T47D (cell line): ENCODE results near the gene EEF1E1.

Source experiments
- DNase-seq, 2 experiments: peaks; one replicate each; pipeline versions ENCODE4 v3.0.0 to v3.0.0-alpha.2; 2011 to 2012; ENCODE audit warnings: low read depth in 1 of 2, low spot score in 1 of 2
- JUND ChIP-seq: IDR thresholded peaks from 2 replicates; pipeline ENCODE4 v1.6.1; 2012; ENCODE audit warnings: low read depth
- in situ Hi-C: cut with HindIII; loops from 2 replicates; pipeline ENCODE4 v1.10.0; 2016; ENCODE audit warnings: low sequenced_read_pairs, low pct_unique_long_range_greater_than_20kb

The EEF1E1 gene

GRCh38 chr6:8082954-8083858 is 19.1 kb downstream of the EEF1E1 start:
- peak in 1 of 2 experiments; percentile 73 for DNase-seq
- TF ChIP-seq JUND: peak; percentile 10; the same call in 1 of the 2 replicates
- in situ Hi-C loops: no loop called here

GRCh38 chr6:8082572-8082953 is 19.8 kb downstream of the EEF1E1 start:
- in situ Hi-C loops: no loop called here
- TF ChIP-seq JUND: no peak
- DNase-seq: no peak

GRCh38 chr6:8080362-8081151 is 21.8 kb downstream of the EEF1E1 start:
- TF ChIP-seq JUND: no peak
- in situ Hi-C loops: no loop called here
- DNase-seq: no peak

- in situ Hi-C loops: no loop called here
- no peak for DNase-seq
- TF ChIP-seq JUND: no peak
Observed at GRCh38 chr6:8079126-8079525, 23.2 kb downstream of the EEF1E1 start.

- in situ Hi-C loops: no loop called here
- no peak for DNase-seq
- no peak for TF ChIP-seq JUND
Observed at GRCh38 chr6:8077991-8078390, 24.4 kb downstream of the EEF1E1 start.

- in situ Hi-C loops: no loop called here
- no peak for TF ChIP-seq JUND
- DNase-seq: no peak
Observed at GRCh38 chr6:8075704-8076103, 26.6 kb downstream of the EEF1E1 start.

GRCh38 chr6:8075185-8075584 is 27.2 kb downstream of the EEF1E1 start:
- in situ Hi-C loops: no loop called here
- DNase-seq: no peak
- TF ChIP-seq JUND: no peak

- no peak for TF ChIP-seq JUND
- in situ Hi-C loops: no loop called here
- no peak for DNase-seq
Observed at GRCh38 chr6:8074213-8074612, 28.1 kb downstream of the EEF1E1 start.

- TF ChIP-seq JUND: no peak
- no peak for DNase-seq
- in situ Hi-C loops: no loop called here
Observed at GRCh38 chr6:8073758-8074157, 28.6 kb downstream of the EEF1E1 start.

- in situ Hi-C loops: no loop called here
- TF ChIP-seq JUND: no peak
Observed at GRCh38 chr6:8070718-8071117, 31.6 kb downstream of the EEF1E1 start.

GRCh38 chr6:8069631-8070284 is 32.6 kb downstream of the EEF1E1 start:
- TF ChIP-seq JUND: no peak
- DNase-seq: no peak
- in situ Hi-C loops: no loop called here

More at GRCh38 chr6:8070718-8071117, 31.6 kb downstream of the EEF1E1 start:
- no peak for DNase-seq

GRCh38 chr6:8069151-8069550 is 33.2 kb downstream of the EEF1E1 start:
- no peak for TF ChIP-seq JUND
- in situ Hi-C loops: no loop called here

More at GRCh38 chr6:8069151-8069550, 33.2 kb downstream of the EEF1E1 start:
- DNase-seq: no peak
